ENCODE results near the gene OTOF. TPM values are rescaled to one million over a fixed set of nuclear protein-coding genes. Genes with fewer than 3 reads are reported as not detected.

OTOF gene
- total RNA-seq, 2 experiments from 2014 or later: 0.71 to 0.75 TPM

DNA sequence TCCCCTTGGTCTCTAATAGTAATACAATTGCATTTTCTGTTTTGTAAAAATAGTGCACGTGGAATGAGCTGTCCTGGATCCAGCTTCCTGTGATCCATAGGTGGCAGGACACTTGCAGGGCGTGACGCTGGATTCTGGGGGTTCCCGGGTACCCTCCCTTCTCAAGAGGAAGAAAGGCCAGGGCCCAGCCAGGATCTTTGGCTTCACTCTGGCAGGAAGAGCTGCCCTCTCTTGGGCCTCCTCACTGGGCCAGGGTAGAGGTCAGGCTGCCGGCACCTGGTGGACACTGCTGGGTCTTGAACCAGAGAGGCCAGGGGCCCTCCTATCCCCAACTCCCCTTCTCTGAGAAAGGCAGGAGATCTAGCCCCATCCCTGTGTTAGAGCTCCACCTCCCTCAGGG, 37.8 kb upstream of the OTOF start:
- DNase-seq (no peak), ATAC-seq (ENCODE audit: poor library complexity) (no peak)
- peaks cover 24% of the 10 kb centered on the region for H3K4me1 ChIP-seq (ENCODE audit: insufficient read depth, low read length)
- TF ChIP-seq, protein P1, sequence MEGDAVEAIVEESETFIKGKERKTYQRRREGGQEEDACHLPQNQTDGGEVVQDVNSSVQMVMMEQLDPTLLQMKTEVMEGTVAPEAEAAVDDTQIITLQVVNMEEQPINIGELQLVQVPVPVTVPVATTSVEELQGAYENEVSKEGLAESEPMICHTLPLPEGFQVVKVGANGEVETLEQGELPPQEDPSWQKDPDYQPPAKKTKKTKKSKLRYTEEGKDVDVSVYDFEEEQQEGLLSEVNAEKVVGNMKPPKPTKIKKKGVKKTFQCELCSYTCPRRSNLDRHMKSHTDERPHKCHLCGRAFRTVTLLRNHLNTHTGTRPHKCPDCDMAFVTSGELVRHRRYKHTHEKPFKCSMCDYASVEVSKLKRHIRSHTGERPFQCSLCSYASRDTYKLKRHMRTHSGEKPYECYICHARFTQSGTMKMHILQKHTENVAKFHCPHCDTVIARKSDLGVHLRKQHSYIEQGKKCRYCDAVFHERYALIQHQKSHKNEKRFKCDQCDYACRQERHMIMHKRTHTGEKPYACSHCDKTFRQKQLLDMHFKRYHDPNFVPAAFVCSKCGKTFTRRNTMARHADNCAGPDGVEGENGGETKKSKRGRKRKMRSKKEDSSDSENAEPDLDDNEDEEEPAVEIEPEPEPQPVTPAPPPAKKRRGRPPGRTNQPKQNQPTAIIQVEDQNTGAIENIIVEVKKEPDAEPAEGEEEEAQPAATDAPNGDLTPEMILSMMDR (IDR thresholded peaks at IDR 0.05): no peak
- no peaks in the 10 kb centered on the region for H3K9me3 Mint-ChIP-seq
- H3K36me3 Mint-ChIP-seq (ENCODE audit: low read depth): no peaks in the 10 kb centered on the region
- no peaks in the 10 kb centered on the region for H3K9me3 ChIP-seq (ENCODE audit: control insufficient read depth in 1 of 2, insufficient read depth in 1 of 2, low read length in 2 of 2)
- no peak overlapping the region for H3K4me3 ChIP-seq (ENCODE audit: low read length)
- no peak overlapping the region for H3K27ac Mint-ChIP-seq
- POLR2A ChIA-PET: no interaction called here
- no peaks in the 10 kb centered on the region for H3K27me3 ChIP-seq (ENCODE audit: control insufficient read depth in 1 of 2, insufficient read depth in 2 of 2, low read length in 2 of 2)
- no peaks in the 10 kb centered on the region for H3K27me3 Mint-ChIP-seq
- H3K36me3 ChIP-seq (ENCODE audit: insufficient read depth, low read length): no peaks in the 10 kb centered on the region
- no peak overlapping the region for H3K4me3 Mint-ChIP-seq
- peaks cover 16% of the 10 kb centered on the region for H3K4me1 Mint-ChIP-seq (ENCODE audit: low read depth)
- CTCF ChIA-PET: no interaction called here
- intact Hi-C loops (cut with DNase I, micrococcal nuclease): no loop called here
- no peak overlapping the region for H3K27ac ChIP-seq (ENCODE audit: low read depth in 1 of 2, low read length in 2 of 2)

DNA sequence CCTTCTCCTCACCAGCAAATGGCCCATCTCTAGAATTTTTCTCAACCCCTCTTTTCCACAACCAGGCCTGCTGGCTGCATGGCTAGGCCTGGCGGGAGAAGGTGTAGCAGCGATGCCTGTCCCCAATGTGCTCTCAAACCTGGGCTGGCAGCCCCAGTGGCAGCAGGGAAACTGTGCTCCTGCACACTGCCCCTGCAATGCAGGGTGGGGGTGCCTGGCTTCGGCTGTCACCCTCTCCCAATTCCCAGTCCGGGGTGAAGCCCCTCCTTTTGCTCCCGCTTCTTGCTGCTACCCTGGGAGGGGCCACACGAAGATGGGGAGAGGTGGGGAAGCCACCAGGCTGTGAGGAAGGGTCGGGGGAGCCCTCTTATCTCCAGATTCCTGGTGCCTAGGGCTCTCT, 36.1 kb upstream of the OTOF start:
- no peak overlapping the region for H3K4me3 ChIP-seq (ENCODE audit: low read length)
- ChIA-PET POLR2A (no interaction called here), CTCF (no interaction called here)
- ATAC-seq (ENCODE audit: poor library complexity): no peak
- H3K27ac Mint-ChIP-seq: no peak overlapping the region
- no peaks in the 10 kb centered on the region for H3K36me3 Mint-ChIP-seq (ENCODE audit: low read depth)
- H3K36me3 ChIP-seq (ENCODE audit: insufficient read depth, low read length): no peaks in the 10 kb centered on the region
- no peak overlapping the region for H3K27ac ChIP-seq (ENCODE audit: low read depth in 1 of 2, low read length in 2 of 2)
- no peaks in the 10 kb centered on the region for H3K9me3 ChIP-seq (ENCODE audit: control insufficient read depth in 1 of 2, insufficient read depth in 1 of 2, low read length in 2 of 2)
- H3K27me3 ChIP-seq (ENCODE audit: control insufficient read depth in 1 of 2, insufficient read depth in 2 of 2, low read length in 2 of 2): no peaks in the 10 kb centered on the region
- TF ChIP-seq, protein P1 (IDR thresholded peaks at IDR 0.05): no peak
- H3K4me1 Mint-ChIP-seq (ENCODE audit: low read depth): no peaks in the 10 kb centered on the region
- H3K27me3 Mint-ChIP-seq: no peaks in the 10 kb centered on the region
- peaks cover 7% of the 10 kb centered on the region for H3K4me1 ChIP-seq (ENCODE audit: insufficient read depth, low read length)
- H3K4me3 Mint-ChIP-seq: no peak overlapping the region
- intact Hi-C loops (cut with DNase I, micrococcal nuclease): no loop called here
- no peaks in the 10 kb centered on the region for H3K9me3 Mint-ChIP-seq
- no peak for DNase-seq

DNA sequence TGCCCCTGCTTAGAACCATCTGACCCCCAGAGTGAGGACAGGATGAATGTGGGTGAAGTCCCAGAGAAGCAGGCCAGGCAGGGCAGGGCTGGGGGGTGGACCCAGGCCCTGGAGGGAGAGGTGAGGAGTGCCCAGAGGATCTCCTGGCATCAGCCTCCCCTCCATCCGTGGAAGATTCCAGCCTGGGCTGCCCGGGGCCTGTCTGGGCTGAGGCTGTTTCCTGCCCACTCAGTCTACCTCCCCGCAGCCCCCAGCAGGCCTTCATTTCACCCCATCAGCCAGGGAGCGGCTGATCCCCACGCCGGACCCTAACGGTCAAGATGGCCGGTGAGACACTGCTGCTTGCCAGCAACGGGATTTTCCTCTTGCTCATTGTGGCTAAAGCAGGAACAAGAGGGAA, 35.3 kb upstream of the OTOF start:
- Mint-ChIP-seq H3K4me1 (ENCODE audit: low read depth) (no peaks in the 10 kb centered on the region), H3K36me3 (ENCODE audit: low read depth) (no peaks in the 10 kb centered on the region), H3K9me3 (no peaks in the 10 kb centered on the region), H3K27ac (no peak overlapping the region), H3K27me3 (no peaks in the 10 kb centered on the region), H3K4me3 (no peak overlapping the region)
- no peaks in the 10 kb centered on the region for H3K36me3 ChIP-seq (ENCODE audit: insufficient read depth, low read length)
- ChIA-PET CTCF (no interaction called here), POLR2A (no interaction called here)
- DNase-seq (no peak), ATAC-seq (ENCODE audit: poor library complexity) (no peak)
- no peaks in the 10 kb centered on the region for H3K27me3 ChIP-seq (ENCODE audit: control insufficient read depth in 1 of 2, insufficient read depth in 2 of 2, low read length in 2 of 2)
- TF ChIP-seq, protein P1 (IDR thresholded peaks at IDR 0.05): no peak
- no peak overlapping the region for H3K4me3 ChIP-seq (ENCODE audit: low read length)
- H3K4me1 ChIP-seq (ENCODE audit: insufficient read depth, low read length): no peaks in the 10 kb centered on the region
- no peak overlapping the region for H3K27ac ChIP-seq (ENCODE audit: low read depth in 1 of 2, low read length in 2 of 2)
- intact Hi-C loops (cut with DNase I, micrococcal nuclease): no loop called here
- H3K9me3 ChIP-seq (ENCODE audit: control insufficient read depth in 1 of 2, insufficient read depth in 1 of 2, low read length in 2 of 2): no peaks in the 10 kb centered on the region

All from CD4-positive, alpha-beta T cell (primary cell).